HG03354 (cell line): ENCODE results near the gene CFAP46.

Source experiments
- ATAC-seq: cut with Tn5 transposase; IDR thresholded peaks from one replicate; pipeline ENCODE4 v1.9.1; 2021; ENCODE audit warnings: mild to moderate bottlenecking; ENCODE audit not compliant: unreplicated experiment, poor library complexity, severe bottlenecking

The CFAP46 gene

DNA sequence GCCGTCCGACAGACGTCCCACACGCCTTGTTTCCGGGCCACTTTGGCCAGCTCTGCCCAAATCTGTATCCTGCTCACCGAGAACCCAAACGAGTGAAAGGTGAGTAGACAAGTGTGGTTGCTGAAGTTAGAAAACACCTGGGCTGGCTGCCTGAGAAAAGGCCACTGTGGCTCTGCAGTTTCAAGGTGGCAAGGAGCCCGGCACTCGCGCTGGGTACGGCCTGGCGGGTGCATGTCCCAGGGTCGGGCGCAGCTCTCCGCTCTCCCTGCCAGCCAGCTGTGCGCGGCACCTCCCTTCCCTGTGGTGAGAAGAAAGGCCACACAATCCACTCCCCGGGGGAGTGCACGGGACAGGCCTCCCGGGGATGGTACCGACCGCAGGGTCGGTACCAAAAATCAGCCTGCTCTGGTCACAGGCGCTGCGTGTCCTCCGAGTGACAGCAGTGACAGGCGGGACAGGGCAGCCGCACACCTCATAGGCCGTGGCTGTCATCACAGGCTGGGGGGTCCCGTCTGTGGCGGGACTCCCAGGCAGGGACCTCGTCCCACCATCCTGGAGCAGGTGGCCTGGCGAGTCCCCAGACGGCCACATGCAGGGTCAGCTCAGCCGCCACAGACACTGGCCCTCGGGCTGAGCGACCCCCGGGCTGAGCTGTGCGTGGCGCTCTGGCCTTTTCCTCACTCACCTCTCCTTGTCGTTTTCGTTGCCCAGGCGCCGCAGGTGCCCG, 22.8 kb downstream of the CFAP46 start:
- no peak for ATAC-seq

DNA sequence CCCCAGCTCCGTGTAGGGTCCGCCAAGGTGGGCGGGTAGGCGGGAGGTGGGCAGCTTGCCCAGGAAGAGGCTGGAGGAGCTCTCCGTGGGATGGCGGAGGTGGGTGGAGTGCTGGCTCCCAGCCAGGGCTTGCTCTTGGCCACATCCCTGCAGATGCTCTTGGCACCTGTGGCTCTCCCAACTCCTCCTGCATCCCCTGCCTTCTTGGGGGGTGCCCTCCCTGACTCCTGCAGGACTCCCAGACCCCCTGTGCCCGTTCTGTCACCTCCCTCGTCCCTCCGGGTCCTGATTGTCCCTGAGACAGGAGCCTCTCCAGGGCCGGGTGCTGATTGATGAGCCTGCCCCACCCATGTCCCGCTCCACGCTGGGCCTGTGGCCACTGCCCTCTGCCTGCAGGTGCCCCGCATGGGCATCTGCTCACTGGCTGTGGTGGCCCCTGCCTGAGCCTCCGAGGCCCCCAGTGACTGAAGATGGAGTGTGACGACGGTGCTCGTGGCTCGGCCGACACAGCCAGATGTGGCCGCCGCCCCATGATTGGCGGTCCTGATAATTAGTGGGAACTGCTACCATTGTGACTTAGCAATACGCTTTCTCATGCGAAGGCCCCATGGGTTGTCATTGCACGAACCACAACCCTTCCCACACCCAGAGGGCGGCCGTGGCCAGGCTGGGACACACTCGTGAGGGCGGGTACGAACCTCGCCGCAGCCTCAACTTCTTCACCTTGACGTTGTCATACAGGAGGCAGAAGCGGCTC, 23.6 kb downstream of the CFAP46 start:
- no peak for ATAC-seq

DNA sequence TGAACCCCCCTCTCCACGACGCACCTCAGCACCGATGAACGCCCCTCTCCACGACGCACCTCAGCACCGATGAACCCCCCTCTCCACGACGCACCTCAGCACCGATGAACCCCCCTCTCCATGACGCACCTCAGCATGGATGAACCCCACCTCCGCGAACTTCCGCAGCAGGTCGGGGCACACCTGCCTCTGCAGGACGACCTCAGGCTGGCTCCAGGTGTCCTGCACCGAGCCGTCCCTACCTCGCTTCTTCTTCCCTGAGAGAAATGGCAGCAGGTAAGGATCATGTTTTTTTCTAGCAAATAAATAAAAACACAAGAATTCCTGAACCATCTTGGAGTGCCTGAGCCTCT, 24.1 kb downstream of the CFAP46 start:
- no peak for ATAC-seq

DNA sequence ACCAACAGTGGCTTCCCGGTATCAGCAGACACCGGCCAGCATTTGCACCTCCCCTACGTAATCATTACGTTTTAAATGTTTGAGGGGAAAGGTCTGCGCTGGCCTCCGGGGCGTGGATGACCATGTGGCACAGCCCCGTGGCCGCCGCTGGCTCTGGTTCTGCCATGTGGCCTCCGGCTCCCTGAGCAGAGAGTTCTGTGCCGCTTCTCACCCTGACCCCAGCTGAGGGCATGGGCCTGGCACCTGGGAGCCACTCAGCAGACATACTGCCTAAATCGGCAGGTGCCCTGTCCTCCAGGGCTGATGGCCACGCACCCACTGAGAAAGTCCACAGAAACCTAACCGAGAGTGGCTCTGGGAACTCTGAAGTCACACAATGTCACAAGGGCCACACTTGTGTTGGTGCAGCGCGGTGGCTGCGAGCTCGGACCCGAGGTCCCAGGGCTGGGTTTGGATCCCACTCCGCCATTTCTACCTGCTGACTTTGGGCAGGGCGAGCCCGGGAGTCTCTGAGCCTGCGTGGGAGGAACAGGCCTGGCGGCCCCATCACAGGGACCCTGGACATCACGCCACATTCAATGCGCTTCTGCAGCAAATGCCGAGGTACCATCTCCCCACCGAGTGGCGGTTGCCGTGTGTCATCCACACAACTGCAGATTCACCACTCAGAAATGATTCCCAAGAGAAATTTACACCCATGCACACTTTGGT, 25.3 kb downstream of the CFAP46 start:
- ATAC-seq = no peak

DNA sequence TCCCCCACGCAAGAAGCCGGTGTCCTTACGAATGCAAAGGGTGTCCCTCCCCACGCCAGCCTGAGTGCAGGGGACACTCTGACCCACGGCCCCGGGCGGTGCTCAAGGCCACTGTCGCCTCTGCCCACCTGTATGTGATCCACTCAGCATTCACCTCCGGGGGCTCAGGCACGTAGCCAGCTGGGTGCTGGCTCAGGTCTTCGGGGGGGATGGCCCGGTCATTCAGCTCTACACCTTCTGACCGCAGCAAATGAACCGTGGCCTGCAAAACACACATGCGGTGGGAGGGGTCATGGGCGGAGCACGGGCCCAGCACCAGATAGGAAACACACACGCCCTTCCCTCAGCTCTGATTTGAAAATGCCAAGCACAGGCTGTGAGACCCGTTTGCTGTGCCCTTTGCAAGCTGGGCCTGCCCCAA, 25.9 kb downstream of the CFAP46 start:
- ATAC-seq = no peak

DNA sequence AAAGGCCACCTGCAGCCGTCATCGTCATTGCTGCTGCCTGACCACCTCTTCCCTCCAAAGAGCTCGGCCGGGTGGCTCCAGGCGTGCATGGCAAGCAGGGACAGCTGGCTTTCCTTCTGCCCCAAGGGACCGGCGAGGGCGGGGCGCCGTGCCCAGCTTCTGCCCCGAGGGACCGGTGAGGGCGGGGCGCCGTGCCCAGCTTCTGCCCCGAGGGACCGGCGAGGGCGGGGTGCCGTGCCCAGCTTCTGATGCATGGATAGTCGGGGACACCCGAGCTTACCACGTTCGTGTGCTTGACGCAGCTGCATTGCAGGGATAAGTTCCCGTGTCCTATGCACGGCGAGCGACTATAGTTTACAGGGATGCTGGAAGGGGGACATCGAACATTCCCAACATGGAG, 27.0 kb downstream of the CFAP46 start:
- ATAC-seq = no peak

DNA sequence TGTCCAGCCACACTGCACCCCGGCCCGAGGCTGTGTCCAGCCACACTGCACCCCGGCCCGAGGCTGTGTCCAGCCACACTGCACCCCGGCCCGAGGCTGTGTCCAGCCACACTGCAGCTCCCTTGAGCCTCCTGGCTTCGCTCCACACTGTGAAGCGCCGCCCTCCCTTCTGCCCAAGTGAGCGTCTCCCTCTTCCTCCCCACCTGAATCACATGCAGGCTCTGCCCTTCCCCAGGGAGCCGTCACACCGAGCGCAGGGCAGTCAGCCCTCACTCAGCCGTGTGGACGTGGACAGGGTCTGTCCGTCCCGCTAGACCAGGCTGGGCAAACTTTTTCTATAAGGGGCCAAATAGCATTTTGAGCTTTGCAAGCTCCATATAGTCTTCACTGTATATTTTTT, 27.6 kb downstream of the CFAP46 start:
- ATAC-seq = no peak

DNA sequence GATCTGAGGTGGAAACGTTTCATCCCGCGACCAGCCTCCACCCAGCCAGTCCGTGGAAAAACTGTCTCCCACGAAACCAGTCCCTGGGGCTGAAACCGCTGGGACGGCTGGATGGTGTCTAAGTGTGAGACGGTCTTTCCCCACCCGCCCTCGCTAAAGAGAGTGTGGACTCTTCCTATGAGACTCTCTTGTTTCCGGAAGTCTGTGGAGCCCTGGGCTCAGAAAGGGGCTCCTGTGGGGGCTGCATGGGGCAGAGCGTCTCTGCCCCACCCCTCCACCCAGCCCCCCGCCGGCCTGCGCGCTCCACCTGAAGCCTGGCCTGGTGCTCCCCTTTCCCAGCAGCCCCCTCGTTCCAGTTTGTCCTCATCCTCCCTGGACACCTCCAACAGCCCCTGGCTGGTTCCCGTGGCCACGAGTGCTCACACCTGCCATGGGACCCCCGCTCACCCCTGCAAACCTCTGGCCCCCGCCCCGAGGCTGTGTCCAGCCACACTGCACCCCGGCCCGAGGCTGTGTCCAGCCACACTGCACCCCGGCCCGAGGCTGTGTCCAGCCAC, 28.7 kb downstream of the CFAP46 start:
- ATAC-seq = no peak

DNA sequence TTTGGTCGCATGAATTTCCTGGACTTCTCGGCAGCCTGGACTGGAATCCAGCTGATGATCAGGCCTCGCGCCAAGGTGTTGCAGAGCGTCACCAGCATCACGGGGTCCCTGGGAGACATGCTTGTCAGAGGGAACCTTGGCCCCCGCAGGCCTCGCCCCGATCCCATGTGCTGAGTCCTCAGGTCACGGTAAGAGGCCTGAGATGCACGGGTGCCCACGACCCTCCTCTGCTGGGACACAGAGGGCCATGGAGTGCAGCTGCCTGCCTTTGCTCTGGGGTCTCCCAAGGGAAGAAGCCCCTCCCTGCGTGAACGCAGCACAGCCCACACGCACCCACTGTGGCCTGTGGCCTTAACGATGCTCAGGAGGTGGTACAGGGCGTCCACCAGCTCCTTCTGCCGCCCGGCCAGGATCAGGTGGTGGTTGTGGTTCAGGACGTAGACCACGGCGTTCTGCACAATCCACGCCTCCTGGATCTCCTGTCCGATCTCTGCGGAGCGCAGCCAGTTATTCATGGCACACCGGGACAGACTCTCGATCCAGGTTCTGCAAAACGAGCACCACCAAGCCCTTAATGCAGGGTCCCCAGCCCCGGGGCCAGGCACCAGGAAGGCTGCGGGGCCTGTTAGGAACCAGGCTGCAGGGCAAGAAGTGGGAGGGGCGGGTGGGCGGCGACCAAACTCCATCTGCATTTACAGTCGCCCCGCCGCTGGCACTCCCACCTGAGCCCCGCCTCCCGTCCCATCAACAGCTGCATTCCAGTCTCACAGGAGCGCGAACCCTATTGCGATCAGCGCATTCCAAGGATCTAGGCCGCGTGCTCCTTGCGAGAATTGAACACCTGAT, 29.4 kb downstream of the CFAP46 start:
- ATAC-seq = no peak

DNA sequence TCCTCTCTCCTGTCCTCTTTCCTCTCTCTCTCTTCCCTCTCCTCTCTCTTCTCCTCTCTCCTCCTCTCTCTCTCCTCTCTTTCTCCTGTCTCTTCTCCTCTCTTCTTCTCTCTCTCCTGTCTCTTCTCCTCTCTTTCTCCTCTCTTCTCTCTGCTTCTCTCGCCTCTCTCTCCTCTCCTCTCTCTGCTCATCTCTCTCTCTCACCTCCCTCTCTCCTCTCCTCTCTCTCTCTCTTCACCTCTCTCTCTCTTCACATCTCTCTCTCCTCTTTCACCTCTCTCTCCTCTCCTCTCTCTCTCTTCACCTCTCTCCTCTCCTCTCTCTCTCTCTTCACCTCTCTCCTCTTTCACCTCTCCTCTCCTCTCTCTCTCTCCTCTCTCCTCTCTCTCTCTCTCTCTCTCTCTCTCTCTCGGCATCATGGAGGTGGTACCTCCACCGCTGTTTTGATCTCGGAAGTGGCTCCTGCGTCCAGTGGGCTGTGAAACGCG, 30.1 kb downstream of the CFAP46 start:
- no peak for ATAC-seq

DNA sequence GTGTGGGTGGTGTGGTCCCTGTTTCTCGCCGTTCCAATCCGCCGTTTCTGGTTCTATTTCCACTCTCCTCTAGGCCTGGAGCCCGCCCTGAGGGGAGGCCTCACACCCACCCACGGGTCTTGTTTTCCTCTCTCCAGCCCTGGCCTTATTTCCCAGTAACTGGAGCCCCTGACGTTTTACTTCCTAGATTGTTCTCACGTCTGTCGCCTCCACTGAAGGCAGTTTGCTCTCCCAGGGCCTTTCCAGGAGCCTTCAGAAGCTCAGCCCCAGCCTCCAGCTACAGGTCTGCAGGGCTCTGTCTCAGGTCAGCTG, 30.6 kb downstream of the CFAP46 start:
- ATAC-seq = no peak

DNA sequence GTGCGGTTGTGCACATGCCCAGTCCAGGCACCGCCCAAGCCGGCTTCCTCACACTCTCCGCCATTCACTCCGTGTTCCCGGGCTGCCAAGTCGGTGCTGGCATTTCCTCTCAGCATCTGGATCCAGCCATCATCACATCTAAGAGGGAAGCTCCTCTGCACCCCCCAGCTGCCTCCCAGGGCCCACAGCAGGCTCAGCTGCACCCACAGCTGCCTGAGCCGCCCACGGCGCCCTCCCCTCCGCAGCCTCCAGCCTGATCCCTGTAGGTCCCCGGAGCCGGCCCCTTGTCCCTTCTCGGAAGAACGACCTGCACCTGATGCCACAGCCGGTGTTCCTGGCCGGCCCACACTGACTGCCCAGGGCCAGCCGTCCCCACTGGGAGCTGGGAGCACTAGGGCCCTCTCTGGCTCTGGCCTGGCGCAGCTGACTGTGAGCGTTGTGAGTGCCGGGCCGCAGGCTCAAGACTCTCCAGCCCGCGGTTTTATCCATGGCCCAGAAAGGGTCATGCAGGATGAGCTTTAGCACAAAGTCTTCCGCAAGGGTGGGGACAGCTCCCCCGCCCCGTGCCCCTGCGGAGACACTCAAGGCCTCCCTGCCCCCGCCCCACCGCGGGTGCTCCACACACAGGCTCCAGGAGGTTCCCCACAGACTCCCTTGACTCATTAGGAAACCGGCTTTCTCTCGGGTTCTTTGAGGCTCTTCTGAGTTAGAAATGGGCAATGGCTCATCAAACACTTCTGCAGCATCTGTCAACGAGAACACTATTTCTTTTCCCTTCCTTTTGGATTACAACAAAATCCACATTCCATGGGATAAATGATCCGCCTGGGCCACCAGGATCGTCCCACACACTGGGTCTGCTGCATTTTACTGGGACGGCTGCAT, 31.2 kb downstream of the CFAP46 start:
- no peak for ATAC-seq

DNA sequence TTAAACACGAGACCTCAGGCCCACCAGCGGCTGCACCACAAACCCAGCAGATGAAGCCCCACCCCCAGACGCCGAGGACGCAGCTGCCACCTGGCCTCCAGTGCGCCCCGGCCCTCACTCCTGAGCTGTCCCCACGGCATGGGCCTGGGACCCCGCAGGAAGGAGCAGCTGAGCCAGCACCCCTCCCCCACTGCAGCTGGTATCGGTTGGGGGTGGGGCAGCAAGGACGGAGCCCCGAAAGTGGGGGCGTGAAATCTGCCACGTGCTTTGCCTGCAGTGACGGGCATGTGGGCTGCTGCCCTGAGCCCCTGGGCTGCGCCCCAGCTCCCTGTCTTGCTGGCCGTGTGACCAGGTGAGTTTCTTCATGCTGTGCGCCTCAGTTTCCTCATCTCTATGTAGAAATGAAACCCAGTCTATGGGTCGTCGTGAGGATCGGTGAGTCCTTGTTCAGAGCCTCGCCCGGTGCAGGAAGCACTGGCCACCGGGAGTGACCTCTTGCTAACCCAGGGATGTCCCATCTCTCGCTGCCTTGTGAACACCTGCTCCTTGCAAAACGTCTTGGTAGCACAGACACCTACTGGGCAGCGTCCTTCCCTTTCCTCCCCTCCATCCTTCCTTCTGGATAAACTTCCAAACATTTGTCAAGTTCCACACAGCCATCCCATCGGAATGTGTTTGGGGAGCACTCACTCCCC, 32.0 kb downstream of the CFAP46 start:
- no peak for ATAC-seq

DNA sequence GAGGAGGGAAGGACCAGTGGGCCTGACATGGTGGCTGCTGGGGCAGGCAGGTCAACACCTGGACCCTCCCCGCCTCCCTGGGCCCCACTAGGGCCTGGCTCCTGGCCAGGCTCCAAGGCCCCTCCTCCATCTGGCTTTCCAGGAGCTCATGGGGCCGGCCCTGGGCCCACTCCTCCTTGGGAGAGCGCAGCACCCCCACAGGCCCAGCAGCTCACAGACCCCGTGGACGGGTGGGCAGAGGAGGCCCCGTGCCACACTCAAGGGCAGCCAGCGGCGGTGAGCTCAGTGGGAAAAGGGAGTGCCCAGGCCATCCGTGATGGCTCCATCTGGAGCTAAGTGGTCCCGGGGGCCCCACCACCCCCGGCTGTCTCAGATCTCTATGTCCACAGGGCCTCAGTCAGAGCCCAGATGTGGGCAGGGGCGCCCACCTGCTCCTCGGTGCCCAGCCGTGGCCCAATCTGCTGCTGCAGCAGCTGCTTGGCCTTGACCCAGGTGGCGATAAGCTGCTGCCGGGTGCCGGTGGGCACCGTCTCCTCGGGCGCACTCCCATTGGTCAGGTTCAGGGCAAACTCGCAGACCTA, 32.8 kb downstream of the CFAP46 start:
- ATAC-seq = no peak

DNA sequence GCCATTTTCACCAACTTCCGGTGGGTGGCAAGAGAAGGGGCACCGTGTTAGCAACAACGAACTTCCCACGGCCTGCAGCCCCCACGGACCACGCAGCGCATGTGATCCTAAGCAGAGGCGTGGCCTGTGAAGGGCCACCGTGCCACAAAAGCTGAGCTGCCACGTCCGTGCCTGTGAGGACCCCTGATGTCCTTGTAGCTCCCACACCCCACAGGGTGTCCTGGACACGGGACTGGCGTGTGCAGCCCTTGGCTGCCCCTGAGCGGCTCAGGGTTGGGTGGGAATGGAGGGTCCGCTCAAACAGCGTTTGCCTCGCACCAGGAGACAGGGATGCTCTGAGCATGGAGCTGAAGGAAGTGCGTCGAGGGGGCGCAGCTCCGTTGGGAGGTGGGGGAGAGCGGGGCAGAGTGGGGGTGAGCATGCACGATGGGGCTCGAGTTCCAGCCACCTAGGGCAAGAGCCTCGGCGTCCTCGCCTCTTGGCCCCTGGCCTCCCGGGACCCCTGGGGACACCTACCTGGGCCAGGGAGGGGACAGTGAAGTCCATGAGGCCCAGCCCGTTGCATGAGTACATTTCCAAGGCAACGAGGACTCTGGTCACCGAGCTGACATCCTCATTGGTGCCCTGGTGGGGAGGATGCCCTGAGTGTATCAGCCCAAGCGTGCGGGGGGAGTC, 33.6 kb downstream of the CFAP46 start:
- ATAC-seq = no peak

DNA sequence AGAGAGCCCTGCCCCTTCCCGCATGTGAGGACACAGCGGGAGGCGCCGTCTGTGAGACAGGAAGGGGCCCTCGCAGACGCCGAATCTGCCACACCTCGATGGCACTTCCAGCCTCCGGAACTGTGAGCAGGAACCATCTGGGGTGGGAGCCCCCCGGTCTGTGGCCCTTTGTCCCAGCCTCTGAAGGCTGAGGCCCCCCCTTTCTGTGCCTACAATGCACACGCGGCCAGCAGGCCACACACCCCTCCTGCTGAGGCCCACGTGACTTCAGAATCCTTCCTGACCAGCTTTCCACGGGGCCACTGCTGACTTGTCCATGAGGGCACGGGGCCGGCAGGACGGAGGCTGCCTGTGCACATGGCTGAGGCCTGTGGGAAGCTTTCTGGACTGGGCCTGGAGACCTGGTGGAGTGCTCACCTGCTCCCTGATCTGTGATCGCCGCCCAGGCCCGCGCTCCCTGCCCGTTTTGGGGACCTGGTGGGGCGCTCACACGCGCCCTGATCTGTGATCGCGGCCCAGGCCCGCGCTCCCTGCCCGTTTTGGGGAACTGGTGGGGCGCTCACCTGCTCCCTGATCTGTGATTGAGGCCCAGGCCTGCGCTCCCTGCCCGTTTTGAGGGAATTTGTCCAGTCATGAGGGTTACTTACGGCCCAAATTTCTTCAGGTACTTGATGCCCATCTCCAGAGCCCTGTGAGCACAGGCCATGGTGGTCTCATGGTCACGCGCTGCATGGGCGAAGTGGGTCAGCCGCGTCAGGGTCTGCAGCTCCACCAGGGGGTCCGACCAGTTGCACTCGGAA, 34.3 kb downstream of the CFAP46 start:
- no peak for ATAC-seq

DNA sequence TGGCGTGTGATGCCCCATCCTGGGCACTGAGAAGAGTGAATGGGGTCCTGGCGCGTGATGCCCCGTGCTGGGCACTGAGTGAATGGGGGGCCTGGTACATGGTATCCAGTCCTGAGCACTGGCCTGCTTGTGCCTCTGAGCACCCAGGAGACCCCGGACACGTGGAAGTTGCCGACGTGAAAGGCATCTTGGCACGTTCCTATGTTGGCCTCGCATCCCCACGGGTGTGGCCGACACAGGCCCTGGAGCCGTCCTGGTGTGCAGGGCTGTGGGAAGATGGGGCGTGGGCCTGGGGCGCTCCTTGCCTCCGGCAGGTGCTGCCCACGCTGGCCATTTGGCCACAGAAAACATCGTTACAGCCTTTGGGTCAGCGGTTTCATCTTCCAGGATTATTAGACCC, 35.5 kb downstream of the CFAP46 start:
- no peak for ATAC-seq
